ENCODE results near the gene EEPD1. TPM values are rescaled to one million over a fixed set of nuclear protein-coding genes. Genes with fewer than 3 reads are reported as not detected.

EEPD1 gene
- total and polyA plus RNA-seq, 8 donors = 14.0 to 134 (median 19.4) TPM

- Histone ChIP-seq H3K27me3 (no peaks in the 10 kb centered on the region), H3K36me3 (no peaks in the 10 kb centered on the region), H3K4me3 (peak overlapping the region in 1 of 4 donors; percentile 13), H3K4me1 (peaks cover 0 to 10% (median 9%) of the 10 kb centered on the region in 4 donors), H3K9me3 (no peaks in the 10 kb centered on the region), H3K27ac (peak overlapping the region in 4 of 5 donors; percentile 5 to 38 (median 27))
- TF ChIP-seq EP300 (IDR thresholded peaks at IDR 0.05) (no peak), CTCF (IDR thresholded peaks at IDR 0.05) (peak in 5 of 7 experiments; percentile 21 to 70 (median 37)), POLR2A (IDR thresholded peaks at IDR 0.05) (no peak), POLR2AphosphoS5 (IDR thresholded peaks at IDR 0.05) (peak in 1 of 3 donors; percentile 46)
- WGBS, 5 donors = 47 to 57% (median 53%) methylated on average over 15 of the region's 15 CpGs
- intact Hi-C loops (cut with DNase I; ENCODE audit: low total_unique reads) = no loop called here
- DNase-seq = peak; percentile 78 to 90
These were observed 159.2 kb downstream of the EEPD1 start for GRCh38 chr7:36312064-36312914.

GRCh38 chr7:36312915-36313334 is 159.9 kb downstream of the EEPD1 start:
- Histone ChIP-seq H3K36me3 (no peaks in the 10 kb centered on the region), H3K4me3 (no peak overlapping the region), H3K27me3 (no peaks in the 10 kb centered on the region), H3K27ac (peak overlapping the region in 2 of 5 donors; percentile 5 to 38), H3K4me1 (peaks cover 0 to 9% (median 7%) of the 10 kb centered on the region in 4 donors), H3K9me3 (no peaks in the 10 kb centered on the region)
- no peak for DNase-seq
- intact Hi-C loops (cut with DNase I; ENCODE audit: low total_unique reads) = no loop called here
- TF ChIP-seq POLR2AphosphoS5 (IDR thresholded peaks at IDR 0.05) (no peak), EP300 (IDR thresholded peaks at IDR 0.05) (no peak), POLR2A (IDR thresholded peaks at IDR 0.05) (no peak), CTCF (IDR thresholded peaks at IDR 0.05) (no peak)
- WGBS, 5 donors = 84 to 92% (median 91%) methylated on average over 18 of the region's 18 CpGs

- Histone ChIP-seq H3K9me3 (no peaks in the 10 kb centered on the region), H3K36me3 (no peaks in the 10 kb centered on the region), H3K4me3 (no peak overlapping the region), H3K4me1 (peaks cover 4 to 9% (median 7%) of the 10 kb centered on the region in 4 donors), H3K27ac (no peak overlapping the region), H3K27me3 (no peaks in the 10 kb centered on the region)
- DNase-seq = no peak
- TF ChIP-seq POLR2A (IDR thresholded peaks at IDR 0.05) (no peak), EP300 (IDR thresholded peaks at IDR 0.05) (no peak), CTCF (IDR thresholded peaks at IDR 0.05) (no peak), POLR2AphosphoS5 (IDR thresholded peaks at IDR 0.05) (no peak)
- intact Hi-C loops (cut with DNase I; ENCODE audit: low total_unique reads) = no loop called here
- WGBS, 5 donors = 82 to 95% (median 92%) methylated on average over 5 to 6 of the region's 6 CpGs
These were observed 160.6 kb downstream of the EEPD1 start for GRCh38 chr7:36313607-36314006.

- intact Hi-C loops (cut with DNase I; ENCODE audit: low total_unique reads) = no loop called here
- Histone ChIP-seq H3K4me3 (no peak overlapping the region), H3K9me3 (no peaks in the 10 kb centered on the region), H3K4me1 (peaks cover 4 to 11% (median 8%) of the 10 kb centered on the region in 4 donors), H3K27ac (no peak overlapping the region), H3K27me3 (no peaks in the 10 kb centered on the region), H3K36me3 (no peaks in the 10 kb centered on the region)
- TF ChIP-seq CTCF (IDR thresholded peaks at IDR 0.05) (no peak), POLR2AphosphoS5 (IDR thresholded peaks at IDR 0.05) (no peak), POLR2A (IDR thresholded peaks at IDR 0.05) (no peak), EP300 (IDR thresholded peaks at IDR 0.05) (no peak)
- 90 to 95% (median 92%) methylated on average over 2 of the region's 2 CpGs for WGBS, 5 donors
- DNase-seq = no peak
These were observed 161.4 kb downstream of the EEPD1 start for GRCh38 chr7:36314491-36314890.
